ENCODE data around the gene KRTAP10-3.

The KRTAP10-3 gene

DNA sequence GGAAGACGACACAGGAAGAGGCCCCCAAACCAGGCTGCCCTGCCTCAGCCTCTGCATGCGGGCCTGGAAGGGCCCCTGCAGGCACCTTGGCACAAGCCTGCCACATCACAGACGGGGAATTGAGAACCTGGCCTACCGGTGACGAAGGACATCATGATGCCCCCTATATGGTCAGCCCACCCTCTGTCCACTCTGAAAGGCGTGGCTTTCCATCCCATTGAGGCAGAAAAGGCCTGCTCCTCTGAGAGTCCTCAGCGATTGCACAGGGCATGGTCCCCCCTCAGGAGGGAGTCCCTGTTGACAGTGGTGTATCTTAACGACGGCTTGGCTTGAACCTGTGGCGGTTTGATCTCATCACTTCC, 30.0 kb downstream of the KRTAP10-3 start:
- no peak for DNase-seq (ENCODE audit: low read depth in 2 of 2)

DNA sequence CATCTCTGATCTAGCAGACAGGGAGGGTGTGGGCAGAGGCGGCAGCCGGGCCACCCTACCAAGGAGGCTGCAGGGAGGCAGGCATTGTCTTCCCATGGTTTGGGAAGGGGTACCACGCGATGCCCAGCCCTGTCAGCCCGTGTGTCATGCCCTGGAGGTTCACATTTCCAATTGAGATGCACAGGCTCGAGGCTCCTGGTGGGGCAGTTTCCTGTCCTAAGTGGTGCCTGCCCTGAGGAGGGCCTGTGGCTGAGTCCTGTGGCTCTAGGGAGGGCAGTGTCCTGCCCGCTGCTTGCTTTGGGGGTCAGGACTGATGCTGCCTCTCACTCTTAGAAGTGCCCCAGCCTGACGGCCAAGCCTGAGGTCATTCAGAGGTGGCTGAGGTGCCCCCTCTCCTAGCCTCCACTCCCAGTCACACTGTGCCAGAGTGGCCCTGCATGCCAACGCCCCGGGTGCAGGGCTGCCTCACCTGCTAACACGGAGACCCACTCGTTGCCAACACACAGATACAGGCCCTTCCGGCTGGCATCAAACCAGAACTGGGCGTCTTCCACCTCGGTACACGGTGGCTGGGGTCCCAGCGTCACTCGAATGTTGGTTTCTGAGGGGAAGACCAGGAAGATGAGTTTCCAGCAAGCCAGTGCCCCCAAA, 30.5 kb downstream of the KRTAP10-3 start:
- DNase-seq (ENCODE audit: low read depth in 2 of 2): no peak

- DNase-seq (ENCODE audit: low read depth in 2 of 2): no peak
Observed at GRCh38 chr21:44527156-44527982, 31.2 kb downstream of the KRTAP10-3 start.

DNA sequence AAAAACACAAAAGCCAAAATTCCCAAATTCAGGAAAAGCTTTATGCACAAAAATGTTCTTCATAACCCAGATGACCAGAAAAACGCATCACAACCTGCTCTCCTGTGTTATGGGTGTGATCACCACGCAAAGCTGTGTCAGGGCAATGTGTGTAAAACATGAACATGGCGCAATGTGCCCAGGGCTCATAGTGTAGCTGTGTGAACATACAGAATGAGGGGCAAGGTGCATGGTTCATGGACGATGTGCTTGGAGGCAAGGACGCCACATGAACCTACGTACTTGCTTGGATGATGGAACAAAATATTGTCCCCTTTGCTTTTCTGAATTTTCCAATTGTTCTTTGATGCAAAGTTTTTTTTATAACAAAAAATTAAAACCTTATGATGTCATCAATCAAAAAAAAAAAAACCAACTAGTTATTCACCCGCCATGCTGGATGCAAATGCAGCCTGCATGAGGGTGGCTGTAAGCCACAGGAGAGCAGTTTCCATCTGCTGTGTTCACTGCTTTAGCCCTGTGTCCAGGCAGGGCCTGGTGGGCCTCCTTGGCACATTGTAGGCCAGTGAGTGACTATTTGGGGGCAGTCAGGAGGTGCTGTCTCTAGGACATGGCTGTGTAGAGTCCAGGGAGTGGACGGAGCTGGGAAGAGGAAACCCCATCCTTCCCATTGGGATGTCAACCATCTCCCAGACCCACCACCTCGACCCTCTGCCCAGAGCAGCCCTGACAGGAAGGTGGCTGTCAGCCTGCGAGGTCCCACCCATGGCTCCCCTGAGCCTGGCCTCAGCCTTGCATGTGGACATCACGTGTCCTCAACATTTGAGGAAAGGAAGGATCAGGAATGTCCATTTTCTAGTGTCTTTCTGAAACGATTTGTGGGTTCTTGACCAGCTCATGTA, 32.2 kb downstream of the KRTAP10-3 start:
- DNase-seq (ENCODE audit: low read depth in 2 of 2): no peak

GRCh38 chr21:44525391-44526095, 33.1 kb downstream of the KRTAP10-3 start:
- DNase-seq (ENCODE audit: low read depth in 2 of 2): no peak

DNA sequence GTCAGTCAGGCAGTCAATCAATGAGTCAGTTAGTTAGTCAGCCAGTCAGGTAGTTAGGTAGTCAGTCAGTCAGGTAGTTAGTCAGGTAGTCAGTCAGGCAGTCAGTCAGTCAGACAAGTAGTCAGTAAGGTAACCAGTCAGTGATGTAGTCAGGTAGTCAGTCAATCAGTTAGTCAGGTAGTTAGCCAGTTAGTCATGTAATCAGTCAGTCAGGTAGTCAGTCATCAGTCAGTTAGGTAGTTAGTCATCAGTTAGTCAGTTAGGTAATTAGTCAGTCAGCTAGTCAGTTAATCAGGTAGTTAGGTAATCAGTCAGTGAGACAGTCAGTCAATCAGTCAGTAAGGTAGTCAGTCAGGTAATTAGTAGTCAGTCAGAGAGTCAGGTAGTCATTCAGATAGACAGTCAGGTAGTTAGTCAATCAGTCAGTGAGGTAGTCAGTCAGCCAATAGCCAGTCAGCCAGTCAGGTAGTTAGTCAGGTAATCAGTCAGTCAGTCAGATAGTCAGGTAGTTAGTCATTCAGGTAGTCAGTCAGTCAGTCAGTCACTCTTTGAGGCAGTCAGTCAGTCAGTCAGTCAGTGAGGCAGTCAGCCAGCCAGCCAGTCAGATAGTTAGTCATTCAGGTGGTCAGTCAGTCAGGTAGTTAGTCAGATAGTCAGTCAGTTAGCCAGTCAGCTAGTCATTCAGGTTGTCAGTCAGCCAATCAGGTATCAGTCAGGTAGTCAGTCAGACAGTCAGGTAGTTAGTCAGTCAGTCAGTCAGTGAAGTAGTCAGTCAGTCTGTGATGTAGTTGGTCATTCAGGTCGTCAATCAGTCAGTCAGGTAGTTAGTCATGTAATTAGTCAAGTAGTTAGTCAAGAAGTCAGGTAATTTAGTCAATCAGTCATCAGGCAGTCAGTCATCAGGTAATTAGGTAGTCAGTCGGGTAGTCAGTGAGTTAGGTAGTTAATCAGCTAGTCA, 33.9 kb downstream of the KRTAP10-3 start:
- no peak for DNase-seq (ENCODE audit: low read depth in 2 of 2)

DNA sequence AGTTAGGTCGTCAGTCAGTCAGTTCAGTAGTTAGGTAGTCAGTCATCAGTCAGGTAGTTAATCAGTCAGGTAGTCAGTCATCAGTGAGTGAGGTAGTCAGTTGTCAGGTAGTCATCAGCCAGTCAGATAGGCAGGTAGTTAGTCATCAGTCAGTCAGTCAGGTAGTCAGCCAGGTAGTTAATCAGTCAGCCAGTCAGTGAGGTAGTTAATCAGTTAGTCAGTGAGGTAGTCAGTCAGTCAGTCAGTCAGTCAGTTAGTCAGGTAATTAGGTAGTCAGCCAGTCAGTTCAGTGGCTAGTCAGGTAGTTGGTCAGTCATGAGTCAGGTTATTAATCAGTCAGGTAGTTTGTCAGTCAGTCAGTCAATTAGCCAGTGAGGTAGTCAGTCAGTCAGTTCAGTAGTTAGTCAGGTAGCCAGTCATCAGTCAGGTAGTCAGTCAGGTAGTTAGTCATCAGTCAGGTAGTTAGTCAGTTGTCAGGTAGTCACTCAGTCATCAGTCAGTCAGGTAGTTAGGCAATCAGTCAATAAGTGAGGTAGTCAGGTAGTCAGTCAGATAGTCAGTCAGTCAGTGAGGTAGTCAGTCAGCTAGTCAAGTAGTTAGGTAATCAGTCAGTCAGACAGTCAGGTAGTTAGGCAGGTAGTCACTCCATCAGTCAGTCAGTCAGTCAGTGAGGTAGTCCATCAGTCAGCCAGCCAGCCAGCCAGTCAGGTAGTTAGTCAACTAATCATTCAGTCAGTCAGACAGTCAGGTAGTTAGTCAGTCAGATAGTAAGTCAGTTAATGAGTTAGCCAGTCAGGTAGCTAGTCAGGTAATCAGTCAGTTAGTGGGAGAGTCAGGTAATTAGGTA, 34.8 kb downstream of the KRTAP10-3 start:
- no peak for DNase-seq (ENCODE audit: low read depth in 2 of 2)

DNA sequence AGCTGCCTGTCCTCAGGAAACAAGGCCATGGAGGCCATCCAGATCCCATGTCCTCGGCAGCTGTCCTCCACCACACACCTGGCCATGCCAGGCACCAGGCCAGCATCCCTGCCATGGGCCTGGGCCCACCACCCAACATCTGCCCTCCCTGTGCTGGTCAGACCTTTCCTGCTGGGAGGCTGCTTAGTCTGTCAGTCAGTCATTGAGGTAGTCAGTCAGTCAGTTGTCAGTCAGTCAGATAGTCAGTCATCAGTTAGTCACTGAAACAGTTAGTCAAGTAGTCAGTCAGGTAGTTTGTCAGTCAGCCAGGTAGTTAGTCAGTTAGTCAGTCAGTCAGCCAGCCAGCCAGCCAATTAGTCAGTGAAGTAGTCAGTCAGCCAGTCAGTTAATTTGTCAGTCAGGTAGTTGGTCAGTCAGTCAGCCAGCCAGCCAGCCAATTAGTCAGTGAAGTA, 35.8 kb downstream of the KRTAP10-3 start:
- no peak for DNase-seq (ENCODE audit: low read depth in 2 of 2)

GRCh38 chr21:44521928-44522752, 36.5 kb downstream of the KRTAP10-3 start:
- no peak for DNase-seq (ENCODE audit: low read depth in 2 of 2)

- DNase-seq (ENCODE audit: low read depth in 2 of 2): no peak
Observed at GRCh38 chr21:44521301-44521927, 37.2 kb downstream of the KRTAP10-3 start.

DNA sequence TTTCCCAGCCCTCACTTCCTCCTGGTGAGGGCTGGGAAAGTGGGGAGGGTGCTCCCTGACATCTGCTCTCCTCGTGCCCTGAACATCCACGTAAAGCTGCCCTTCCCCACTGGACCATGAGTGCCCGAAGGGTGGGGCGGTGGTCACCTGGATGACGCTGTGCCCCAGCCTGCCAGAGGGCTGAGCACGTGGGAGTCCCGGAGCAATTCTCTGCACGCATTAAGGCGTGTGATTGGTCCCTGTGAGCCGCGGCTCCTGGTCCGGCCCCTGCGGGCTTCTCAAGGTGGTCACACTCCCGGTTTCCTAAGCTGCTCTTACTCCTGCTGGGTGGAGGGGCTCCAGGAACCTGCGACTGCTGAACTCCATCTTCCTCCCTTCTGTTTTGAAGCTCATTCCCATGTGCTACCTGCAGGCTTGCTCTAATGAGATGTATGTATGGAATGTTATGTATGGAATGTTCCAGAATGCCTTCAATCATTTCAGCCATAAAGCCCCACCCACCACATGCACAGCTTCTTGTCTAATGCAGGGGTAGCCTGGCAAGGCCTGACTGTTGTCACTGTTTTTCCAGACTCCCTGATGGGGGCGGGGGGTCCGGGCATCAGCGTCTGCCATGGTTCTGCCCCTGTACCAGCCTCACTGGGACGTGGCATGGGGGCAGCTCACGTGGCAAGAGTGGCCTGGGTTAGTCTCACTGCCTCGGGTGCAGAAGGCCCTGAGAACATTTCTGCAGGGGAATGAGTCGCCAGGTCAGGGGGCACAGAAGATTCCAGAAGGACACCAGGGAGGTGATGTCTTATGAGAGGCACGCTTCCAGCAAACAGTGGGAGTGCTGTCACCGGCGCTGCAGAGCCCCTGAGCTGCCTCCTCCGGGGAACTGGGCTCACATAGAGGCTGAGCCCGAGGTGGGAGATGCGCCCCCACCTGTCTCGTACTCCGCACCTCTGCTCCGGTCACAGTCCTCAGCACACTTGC, 38.0 kb downstream of the KRTAP10-3 start:
- no peak for DNase-seq (ENCODE audit: low read depth in 2 of 2)

GRCh38 chr21:44519346-44520325, 39.0 kb downstream of the KRTAP10-3 start:
- no peak for DNase-seq (ENCODE audit: low read depth in 2 of 2)

- no peak for DNase-seq (ENCODE audit: low read depth in 2 of 2)
Observed at GRCh38 chr21:44518686-44519085, 39.9 kb downstream of the KRTAP10-3 start.

- no peak for DNase-seq (ENCODE audit: low read depth in 2 of 2)
Observed at GRCh38 chr21:44517175-44517899, 41.3 kb downstream of the KRTAP10-3 start.

DNA sequence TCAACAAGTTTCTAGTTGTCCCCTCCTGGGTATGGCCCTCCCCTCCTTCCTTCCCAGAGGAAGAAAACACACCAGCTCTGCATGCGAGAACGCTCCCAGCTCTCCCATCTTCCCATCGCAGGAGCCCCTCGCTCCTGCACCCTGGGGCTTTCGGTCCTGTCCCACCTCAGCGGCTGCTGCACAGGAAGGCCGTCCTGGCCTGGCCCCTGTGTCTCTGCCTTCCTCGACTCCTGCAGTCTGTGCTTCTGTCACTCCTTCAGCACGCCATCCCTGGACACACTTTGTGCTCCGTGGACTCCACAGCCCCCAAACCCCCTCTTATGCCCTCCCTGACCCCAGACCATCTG, 41.8 kb downstream of the KRTAP10-3 start:
- DNase-seq (ENCODE audit: low read depth in 2 of 2): no peak

All from stimulated activated CD4-positive, alpha-beta T cell treated with anti-CD3 and anti-CD28 coated beads, Interleukin-1b, Interleukin-23, amount 100 ng/mL, for 4 hours (primary cell).